ENCODE results near the gene POLR3H.

DNA sequence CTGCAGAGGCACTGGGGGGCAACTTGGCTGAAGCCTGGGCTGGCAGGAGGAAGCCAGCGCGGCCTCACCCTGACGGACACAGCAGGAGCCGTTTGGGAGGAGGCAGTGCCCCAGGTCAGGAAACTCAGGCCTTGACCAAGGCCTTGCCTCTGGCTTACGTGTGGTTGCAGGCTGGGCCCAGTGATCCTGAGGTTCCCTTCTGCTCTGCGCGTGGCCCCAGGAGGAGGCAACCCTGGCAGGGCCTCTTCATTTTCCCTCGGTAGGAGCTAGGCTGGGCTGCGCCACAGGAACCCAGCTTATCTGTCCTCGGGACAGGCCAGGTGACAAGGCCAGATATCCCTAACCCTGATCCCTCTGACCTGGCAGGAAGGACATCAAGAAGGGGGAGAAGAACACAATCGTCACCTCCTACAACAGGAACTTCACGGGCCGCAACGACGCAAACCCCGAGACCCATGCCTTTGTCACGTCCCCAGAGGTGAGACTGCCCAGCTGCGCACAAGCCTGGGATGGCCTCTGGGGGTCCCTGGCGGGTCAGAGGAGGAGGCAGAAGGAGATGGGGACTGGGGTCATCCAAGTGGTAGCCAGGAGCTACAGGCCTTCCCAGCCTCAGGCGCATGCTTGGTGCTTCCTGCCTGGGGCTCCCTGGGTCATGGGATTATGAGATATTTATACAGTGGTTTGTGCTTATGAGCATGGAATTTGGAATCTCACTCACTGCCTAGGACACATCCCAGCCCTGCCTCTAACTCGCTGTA lies 20.6 kb downstream of the POLR3H start:
- TF ChIP-seq, protein P1, sequence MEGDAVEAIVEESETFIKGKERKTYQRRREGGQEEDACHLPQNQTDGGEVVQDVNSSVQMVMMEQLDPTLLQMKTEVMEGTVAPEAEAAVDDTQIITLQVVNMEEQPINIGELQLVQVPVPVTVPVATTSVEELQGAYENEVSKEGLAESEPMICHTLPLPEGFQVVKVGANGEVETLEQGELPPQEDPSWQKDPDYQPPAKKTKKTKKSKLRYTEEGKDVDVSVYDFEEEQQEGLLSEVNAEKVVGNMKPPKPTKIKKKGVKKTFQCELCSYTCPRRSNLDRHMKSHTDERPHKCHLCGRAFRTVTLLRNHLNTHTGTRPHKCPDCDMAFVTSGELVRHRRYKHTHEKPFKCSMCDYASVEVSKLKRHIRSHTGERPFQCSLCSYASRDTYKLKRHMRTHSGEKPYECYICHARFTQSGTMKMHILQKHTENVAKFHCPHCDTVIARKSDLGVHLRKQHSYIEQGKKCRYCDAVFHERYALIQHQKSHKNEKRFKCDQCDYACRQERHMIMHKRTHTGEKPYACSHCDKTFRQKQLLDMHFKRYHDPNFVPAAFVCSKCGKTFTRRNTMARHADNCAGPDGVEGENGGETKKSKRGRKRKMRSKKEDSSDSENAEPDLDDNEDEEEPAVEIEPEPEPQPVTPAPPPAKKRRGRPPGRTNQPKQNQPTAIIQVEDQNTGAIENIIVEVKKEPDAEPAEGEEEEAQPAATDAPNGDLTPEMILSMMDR (IDR thresholded peaks at IDR 0.05; ENCODE audit: low read length): no peak
- TF ChIP-seq EZH2 (optimal IDR thresholded peaks at IDR 0.05; ENCODE audit: low read depth, low read length): no peak
